ENCODE data around the gene LRRC4B. TPM values are rescaled to one million over a fixed set of nuclear protein-coding genes. Genes with fewer than 3 reads are reported as not detected.

LRRC4B gene
- polyA plus RNA-seq, 1 donor (not counting 4 experiments of a cell fraction or from before 2014, with no cell fraction given): not detected

DNA sequence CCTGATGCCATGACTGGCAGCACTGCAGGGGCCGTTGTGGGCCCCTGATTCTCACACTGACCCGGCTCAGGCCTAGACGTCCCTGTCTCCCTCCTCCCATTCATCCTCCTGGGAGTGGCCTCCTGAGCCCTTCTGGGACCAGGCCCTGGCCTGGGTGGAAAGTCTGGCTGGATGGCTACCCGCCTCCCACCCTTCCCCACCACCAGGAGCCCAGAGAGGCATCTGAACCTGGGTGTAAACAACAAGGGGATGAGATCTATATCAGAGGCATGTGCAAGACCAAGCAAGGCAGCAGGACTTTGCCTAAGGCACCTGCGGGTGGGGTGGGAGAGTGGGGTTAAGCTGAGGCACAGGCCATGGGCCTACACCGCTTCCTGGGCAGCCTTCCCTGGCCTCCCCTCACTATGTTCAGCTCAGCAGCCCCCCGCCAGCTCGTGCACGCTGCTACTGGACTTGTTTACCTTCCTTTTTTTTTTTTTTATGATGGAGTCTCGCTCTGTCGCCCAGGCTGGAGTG lies 32.5 kb downstream of the LRRC4B start:
- Histone ChIP-seq H3K36me3 (ENCODE audit: control insufficient read depth in 2 of 2, extremely low read depth in 1 of 2, insufficient read depth in 2 of 2, low read length in 2 of 2) (no peaks in the 10 kb centered on the region), H3K27ac (ENCODE audit: control insufficient read depth, insufficient read depth, low read length) (no peak overlapping the region), H3K4me1 (ENCODE audit: control insufficient read depth, extremely low read depth, insufficient read depth, low read length) (no peaks in the 10 kb centered on the region), H3K79me2 (ENCODE audit: control insufficient read depth, insufficient read depth, low read length) (no peaks in the 10 kb centered on the region), H2AFZ (ENCODE audit: control insufficient read depth, low read length) (no peak overlapping the region), H3K4me2 (ENCODE audit: control insufficient read depth, extremely low read depth, insufficient read depth, low read depth, low read length) (no peak overlapping the region), H3K27me3 (ENCODE audit: control insufficient read depth, extremely low read depth, insufficient read depth, low read length) (peaks cover 5% of the 10 kb centered on the region), H3K4me3 (ENCODE audit: control insufficient read depth in 2 of 3, extremely low read depth in 1 of 3, insufficient read depth in 2 of 3, low read depth in 1 of 3, low read length in 3 of 3) (no peak overlapping the region), H4K20me1 (ENCODE audit: control insufficient read depth, extremely low read depth, insufficient read depth, low read length) (no peaks in the 10 kb centered on the region), H3K9ac (ENCODE audit: control insufficient read depth, extremely low read depth, insufficient read depth, low read length) (no peak overlapping the region), H3K9me3 (ENCODE audit: control insufficient read depth, low read depth, low read length) (no peaks in the 10 kb centered on the region), H3K9me1 (ENCODE audit: control insufficient read depth, extremely low read depth, insufficient read depth, low read length) (no peaks in the 10 kb centered on the region)
- FAIRE-seq (no peak), DNase-seq (ENCODE audit: low read depth, low spot score) (no peak)
- dilution Hi-C loops (cut with MboI; ENCODE audit: extremely low pct_ligation_motif_present, low sequenced_read_pairs): no loop called here
- TF ChIP-seq CTCF (optimal IDR thresholded peaks at IDR 0.05 in 1 of 3, IDR thresholded peaks at IDR 0.05 in 1 of 3, conservative IDR thresholded peaks at IDR 0.05 in 1 of 3; ENCODE audit: extremely low read depth in 1 of 3, insufficient read depth in 2 of 3, low read length in 3 of 3): no peak
- no peak for TF ChIP-seq EZH2 (IDR thresholded peaks at IDR 0.05; ENCODE audit: low read length)

DNA sequence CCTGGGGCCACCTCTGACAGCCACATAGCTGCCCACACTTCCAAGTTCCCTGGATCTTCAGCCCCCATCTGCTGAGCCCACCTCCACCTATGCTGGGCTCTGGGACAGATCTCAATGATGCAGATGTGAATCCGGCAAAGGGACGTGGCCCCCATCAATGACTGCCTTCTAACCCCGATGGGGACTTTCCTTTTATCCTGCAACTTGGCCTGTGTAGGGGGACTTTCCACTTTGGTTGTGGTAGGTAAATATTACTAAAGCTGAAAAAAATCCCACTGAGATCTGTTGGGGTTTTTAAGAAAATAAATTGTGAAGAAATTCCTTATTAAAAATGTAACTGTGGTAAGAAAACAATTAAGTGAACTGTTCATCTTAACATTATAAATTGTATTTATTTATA lies 33.8 kb downstream of the LRRC4B start:
- no peaks in the 10 kb centered on the region for H4K20me1 ChIP-seq (ENCODE audit: control insufficient read depth, extremely low read depth, insufficient read depth, low read length)
- no peaks in the 10 kb centered on the region for H3K9me1 ChIP-seq (ENCODE audit: control insufficient read depth, extremely low read depth, insufficient read depth, low read length)
- H3K79me2 ChIP-seq (ENCODE audit: control insufficient read depth, insufficient read depth, low read length): no peaks in the 10 kb centered on the region
- no peak overlapping the region for H2AFZ ChIP-seq (ENCODE audit: control insufficient read depth, low read length)
- H3K36me3 ChIP-seq (ENCODE audit: control insufficient read depth in 2 of 2, extremely low read depth in 1 of 2, insufficient read depth in 2 of 2, low read length in 2 of 2): no peaks in the 10 kb centered on the region
- no peak overlapping the region for H3K4me2 ChIP-seq (ENCODE audit: control insufficient read depth, extremely low read depth, insufficient read depth, low read depth, low read length)
- no peak for TF ChIP-seq CTCF (optimal IDR thresholded peaks at IDR 0.05 in 1 of 3, IDR thresholded peaks at IDR 0.05 in 1 of 3, conservative IDR thresholded peaks at IDR 0.05 in 1 of 3; ENCODE audit: extremely low read depth in 1 of 3, insufficient read depth in 2 of 3, low read length in 3 of 3)
- no peak for TF ChIP-seq EZH2 (IDR thresholded peaks at IDR 0.05; ENCODE audit: low read length)
- no peak for DNase-seq (ENCODE audit: low read depth, low spot score)
- H3K27ac ChIP-seq (ENCODE audit: control insufficient read depth, insufficient read depth, low read length): no peak overlapping the region
- H3K9ac ChIP-seq (ENCODE audit: control insufficient read depth, extremely low read depth, insufficient read depth, low read length): no peak overlapping the region
- no peak for FAIRE-seq
- H3K4me3 ChIP-seq (ENCODE audit: control insufficient read depth in 2 of 3, extremely low read depth in 1 of 3, insufficient read depth in 2 of 3, low read depth in 1 of 3, low read length in 3 of 3): no peak overlapping the region
- dilution Hi-C loops (cut with MboI; ENCODE audit: extremely low pct_ligation_motif_present, low sequenced_read_pairs): no loop called here
- no peaks in the 10 kb centered on the region for H3K4me1 ChIP-seq (ENCODE audit: control insufficient read depth, extremely low read depth, insufficient read depth, low read length)
- no peaks in the 10 kb centered on the region for H3K9me3 ChIP-seq (ENCODE audit: control insufficient read depth, low read depth, low read length)
- H3K27me3 ChIP-seq (ENCODE audit: control insufficient read depth, extremely low read depth, insufficient read depth, low read length): peaks cover 5% of the 10 kb centered on the region
